ENCODE results near the gene SRGAP3.

SRGAP3 gene

GRCh38 chr3:9036404-9037131 is 212.9 kb downstream of the SRGAP3 start:
- peak; percentile 23 for DNase-seq

GRCh38 chr3:9035961-9036360 is 213.5 kb downstream of the SRGAP3 start:
- no peak for DNase-seq

GRCh38 chr3:9035473-9035872 is 214.0 kb downstream of the SRGAP3 start:
- no peak for DNase-seq

- no peak for DNase-seq
Measured at GRCh38 chr3:9033867-9034266, 215.6 kb downstream of the SRGAP3 start.

- peak; percentile 51 for DNase-seq
Measured at GRCh38 chr3:9032231-9032777, 217.1 kb downstream of the SRGAP3 start.

GRCh38 chr3:9030034-9030433 is 219.4 kb downstream of the SRGAP3 start:
- DNase-seq = no peak

GRCh38 chr3:9028134-9028533 is 221.3 kb downstream of the SRGAP3 start:
- peak; percentile 43 for DNase-seq

- no peak for DNase-seq
Measured at GRCh38 chr3:9026320-9027045, 223.0 kb downstream of the SRGAP3 start.

GRCh38 chr3:9024341-9024740 is 225.1 kb downstream of the SRGAP3 start:
- DNase-seq = no peak

GRCh38 chr3:9023226-9023590 is 226.2 kb downstream of the SRGAP3 start:
- no peak for DNase-seq

GRCh38 chr3:9022305-9023225 is 226.9 kb downstream of the SRGAP3 start:
- DNase-seq = peak; percentile 23

GRCh38 chr3:9021271-9022009 is 228.0 kb downstream of the SRGAP3 start:
- no peak for DNase-seq

GRCh38 chr3:9020426-9020825 is 229.0 kb downstream of the SRGAP3 start:
- DNase-seq = no peak

GRCh38 chr3:9019259-9019961 is 230.0 kb downstream of the SRGAP3 start:
- no peak for DNase-seq

- DNase-seq = no peak
Measured at GRCh38 chr3:9015250-9015649, 234.2 kb downstream of the SRGAP3 start.

- no peak for DNase-seq
Measured at GRCh38 chr3:9013782-9014563, 235.5 kb downstream of the SRGAP3 start.

- no peak for DNase-seq
Measured at GRCh38 chr3:9012521-9012920, 236.9 kb downstream of the SRGAP3 start.

GRCh38 chr3:9009976-9010545 is 239.4 kb downstream of the SRGAP3 start:
- no peak for DNase-seq

GRCh38 chr3:9008550-9009255 is 240.7 kb downstream of the SRGAP3 start:
- DNase-seq = no peak

- no peak for DNase-seq
Measured at GRCh38 chr3:9007928-9008327, 241.5 kb downstream of the SRGAP3 start.

All from eye (tissue), 1 donor.